Endothelial cell (in vitro differentiated cells): ENCODE data around the gene ZNF334. TPM values are rescaled to one million over a fixed set of nuclear protein-coding genes. Genes with fewer than 3 reads are reported as not detected.

ENCODE experiments used
- DNase-seq: peaks from one replicate; pipeline ENCODE4 v3.0.0; 2021; ENCODE audit warnings: low spot score
- H3K27ac Mint-ChIP-seq: one replicate; pipeline ENCODE4 v1.8.0; 2021; ENCODE audit warnings: mixed read lengths, inconsistent platforms; ENCODE audit not compliant: unreplicated experiment
- H3K27me3 Mint-ChIP-seq: one replicate; pipeline ENCODE4 v1.8.0; 2021; ENCODE audit warnings: mild to moderate bottlenecking, moderate library complexity, mixed read lengths, inconsistent platforms; ENCODE audit not compliant: unreplicated experiment
- H3K36me3 Mint-ChIP-seq: one replicate; pipeline ENCODE4 v1.8.0; 2021; ENCODE audit warnings: mild to moderate bottlenecking, low read depth, mixed read lengths, inconsistent platforms; ENCODE audit not compliant: unreplicated experiment
- H3K4me1 Mint-ChIP-seq: one replicate; pipeline ENCODE4 v1.8.0; 2021; ENCODE audit warnings: mild to moderate bottlenecking, mixed read lengths, inconsistent platforms; ENCODE audit not compliant: unreplicated experiment
- H3K4me3 Mint-ChIP-seq: one replicate; pipeline ENCODE4 v1.8.0; 2021; ENCODE audit warnings: mild to moderate bottlenecking, mixed read lengths, inconsistent platforms; ENCODE audit not compliant: unreplicated experiment
- H3K9me3 Mint-ChIP-seq: one replicate; pipeline ENCODE4 v1.8.0; 2021; ENCODE audit warnings: mixed read lengths, inconsistent platforms; ENCODE audit not compliant: unreplicated experiment
- CTCF ChIP-seq: fragments of 200-600 bp; sonication (generic); IDR thresholded peaks from one replicate; pipeline ENCODE4 v1.5.0; 2021; ENCODE audit warnings: antibody characterized with exemption; ENCODE audit not compliant: unreplicated experiment
- total RNA-seq: library from RNA; stranded (reverse); fragmentation: NEBNext Ultra II Directional; extraction: Animal tissue kit (Norgen Biotek cat#: 25700); gene quantifications from one replicate; pipeline ENCODE4 v1.2.1, GENCODE V29; 2021; ENCODE audit not compliant: unreplicated experiment

The ZNF334 gene
- total RNA-seq, 1 donor from 2014 or later: 19.5 TPM

- no peak for DNase-seq
- Mint-ChIP-seq H3K27ac (no peak overlapping the region), H3K9me3 (no peaks in the 10 kb centered on the region), H3K4me1 (no peaks in the 10 kb centered on the region), H3K4me3 (no peak overlapping the region), H3K36me3 (peaks cover 2% of the 10 kb centered on the region), H3K27me3 (no peaks in the 10 kb centered on the region)
- no peak for TF ChIP-seq CTCF
Measured at GRCh38 chr20:46491354-46491753, 22.0 kb downstream of the ZNF334 start.

- no peak for TF ChIP-seq CTCF
- Mint-ChIP-seq H3K27ac (no peak overlapping the region), H3K36me3 (no peaks in the 10 kb centered on the region), H3K27me3 (no peaks in the 10 kb centered on the region), H3K4me3 (no peak overlapping the region), H3K9me3 (no peaks in the 10 kb centered on the region), H3K4me1 (no peaks in the 10 kb centered on the region)
- DNase-seq: no peak
Measured at GRCh38 chr20:46488451-46488850, 24.9 kb downstream of the ZNF334 start.

- no peak overlapping the region for H3K4me3 Mint-ChIP-seq
- no peaks in the 10 kb centered on the region for H3K27me3 Mint-ChIP-seq
- no peaks in the 10 kb centered on the region for H3K4me1 Mint-ChIP-seq
- H3K9me3 Mint-ChIP-seq: no peaks in the 10 kb centered on the region
- no peak for DNase-seq
- no peaks in the 10 kb centered on the region for H3K36me3 Mint-ChIP-seq
- TF ChIP-seq CTCF: no peak
- no peak overlapping the region for H3K27ac Mint-ChIP-seq
Measured at GRCh38 chr20:46487628-46488027, 25.7 kb downstream of the ZNF334 start.

GRCh38 chr20:46485431-46485830, 27.9 kb downstream of the ZNF334 start:
- H3K36me3 Mint-ChIP-seq: peaks cover 3% of the 10 kb centered on the region
- no peaks in the 10 kb centered on the region for H3K9me3 Mint-ChIP-seq
- no peak overlapping the region for H3K27ac Mint-ChIP-seq
- no peak overlapping the region for H3K4me3 Mint-ChIP-seq
- no peak for DNase-seq
- H3K4me1 Mint-ChIP-seq: no peaks in the 10 kb centered on the region
- TF ChIP-seq CTCF: no peak
- H3K27me3 Mint-ChIP-seq: no peaks in the 10 kb centered on the region

- no peaks in the 10 kb centered on the region for H3K27me3 Mint-ChIP-seq
- no peak overlapping the region for H3K27ac Mint-ChIP-seq
- no peaks in the 10 kb centered on the region for H3K9me3 Mint-ChIP-seq
- H3K4me3 Mint-ChIP-seq: no peak overlapping the region
- no peaks in the 10 kb centered on the region for H3K4me1 Mint-ChIP-seq
- no peak for TF ChIP-seq CTCF
- no peak for DNase-seq
- H3K36me3 Mint-ChIP-seq: peaks cover 3% of the 10 kb centered on the region
Measured at GRCh38 chr20:46484954-46485353, 28.4 kb downstream of the ZNF334 start.
